ENCODE results near the gene NACC2. TPM values are rescaled to one million over a fixed set of nuclear protein-coding genes. Genes with fewer than 3 reads are reported as not detected.

NACC2 gene
- total and polyA plus RNA-seq, 9 donors, result 6.8 to 11.7 (median 9.3) TPM

DNA sequence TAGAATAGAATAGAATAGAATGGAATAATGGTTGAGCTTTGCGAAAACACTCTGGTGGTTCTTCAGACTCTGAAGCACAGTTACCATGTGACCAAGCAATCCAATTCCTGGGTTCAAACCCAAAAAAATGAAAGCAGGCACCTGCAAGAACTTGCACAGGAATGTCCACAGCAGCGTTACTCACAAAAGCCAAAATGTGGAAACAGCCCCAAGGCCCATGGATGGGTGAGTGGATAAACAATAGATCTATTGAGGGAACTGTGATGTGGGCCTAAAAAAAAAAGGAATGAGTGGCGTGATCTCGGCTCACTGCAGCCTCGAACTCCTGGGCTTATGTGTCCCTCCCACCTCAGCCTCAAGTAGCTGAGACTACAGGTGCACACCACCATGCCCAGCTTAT, 45.0 kb upstream of the NACC2 start:
- peaks cover 44% of the 10 kb centered on the region for H3K27me3 ChIP-seq (ENCODE audit: control insufficient read depth, insufficient read depth, low read length)
- no peak for DNase-seq
- WGBS (ENCODE audit: insufficient coverage), result 92% methylated on average over 2 of the region's 5 CpGs
- H3K27ac ChIP-seq (ENCODE audit: low read length), result no peak overlapping the region
- no peaks in the 10 kb centered on the region for H3K9me3 ChIP-seq (replicated peaks; ENCODE audit: control insufficient read depth, low read depth, low read length)
- H3K36me3 ChIP-seq (ENCODE audit: control insufficient read depth, insufficient read depth, low read length), result no peaks in the 10 kb centered on the region
- peaks cover 20% of the 10 kb centered on the region for H3K4me1 ChIP-seq (ENCODE audit: control insufficient read depth, insufficient read depth, low read length)
- H3K4me3 ChIP-seq (ENCODE audit: low read length), result no peak overlapping the region

DNA sequence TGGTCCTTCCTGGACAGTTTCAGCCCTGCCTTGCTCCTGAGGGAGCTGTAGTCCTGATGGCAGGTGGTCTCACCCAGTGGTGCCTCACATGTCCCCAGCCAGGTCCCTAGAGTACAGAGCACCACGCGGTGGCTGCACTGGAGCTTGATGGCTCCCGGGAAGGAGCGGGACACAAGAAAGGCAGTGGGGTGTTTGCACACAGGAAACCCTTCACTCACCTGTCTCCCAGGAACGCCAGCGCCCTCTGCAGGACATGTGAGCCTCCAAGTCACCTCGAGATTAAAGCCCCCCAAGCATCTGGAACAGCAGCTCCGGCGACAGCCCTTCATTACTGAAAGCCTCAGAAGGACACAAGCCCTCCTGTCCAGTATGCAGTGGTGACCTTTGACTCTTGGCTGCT, 43.5 kb upstream of the NACC2 start:
- Histone ChIP-seq H3K4me3 (ENCODE audit: low read length) (no peak overlapping the region), H3K27ac (ENCODE audit: low read length) (no peak overlapping the region), H3K4me1 (ENCODE audit: control insufficient read depth, insufficient read depth, low read length) (peaks cover 26% of the 10 kb centered on the region), H3K36me3 (ENCODE audit: control insufficient read depth, insufficient read depth, low read length) (no peaks in the 10 kb centered on the region), H3K9me3 (replicated peaks; ENCODE audit: control insufficient read depth, low read depth, low read length) (no peaks in the 10 kb centered on the region), H3K27me3 (ENCODE audit: control insufficient read depth, insufficient read depth, low read length) (peaks cover 56% of the 10 kb centered on the region)
- WGBS (ENCODE audit: insufficient coverage), result 9% methylated on average over 5 of the region's 9 CpGs
- no peak for DNase-seq

DNA sequence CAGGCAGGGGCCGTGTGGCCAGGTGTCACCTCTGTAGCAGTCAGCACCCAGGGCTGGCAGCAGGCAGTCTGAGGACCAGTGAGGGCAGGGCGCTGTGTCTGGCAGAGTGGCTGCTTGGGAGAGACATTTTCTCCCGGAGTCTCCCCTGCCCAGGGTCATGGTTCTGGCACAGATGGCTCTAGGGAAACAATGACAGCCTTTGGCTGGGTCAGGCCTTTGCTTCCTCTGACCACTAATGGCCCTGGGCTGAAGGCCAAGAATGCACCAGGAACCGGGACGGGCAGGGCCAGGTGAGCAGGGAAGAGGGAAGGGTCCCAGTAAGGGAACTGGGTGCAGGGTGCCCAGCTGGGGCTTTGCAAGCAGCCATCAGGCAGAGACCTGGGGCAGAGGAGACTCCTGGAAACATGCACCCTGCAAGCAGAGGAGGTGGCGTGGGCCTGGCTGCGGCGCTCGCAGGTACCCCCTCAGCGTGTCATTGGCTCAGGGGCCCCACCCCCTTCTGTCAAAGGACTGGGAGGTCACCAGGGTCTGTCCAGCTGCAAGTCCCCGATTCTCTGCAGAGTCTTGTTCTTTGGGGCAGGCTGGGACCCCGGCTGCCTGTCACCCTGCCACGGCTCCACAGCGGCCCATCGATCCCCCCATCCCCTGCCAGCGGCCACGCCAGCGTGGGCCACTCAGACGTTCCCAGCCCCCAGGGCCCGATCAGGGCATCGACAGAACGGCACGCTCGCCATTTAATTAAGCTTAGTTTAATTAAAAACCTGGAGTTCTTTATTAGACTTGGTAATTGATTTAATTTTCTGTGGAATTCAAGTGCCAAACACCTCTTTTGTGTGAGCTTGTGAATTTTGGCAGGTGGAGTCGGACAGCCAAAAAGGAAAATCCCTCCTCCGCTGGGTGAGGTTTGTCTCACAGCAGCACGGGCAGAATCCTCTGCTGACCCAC, 42.5 kb upstream of the NACC2 start:
- H3K36me3 ChIP-seq (ENCODE audit: control insufficient read depth, insufficient read depth, low read length), result no peaks in the 10 kb centered on the region
- no peak for DNase-seq
- H3K27ac ChIP-seq (ENCODE audit: low read length), result no peak overlapping the region
- H3K9me3 ChIP-seq (replicated peaks; ENCODE audit: control insufficient read depth, low read depth, low read length), result no peaks in the 10 kb centered on the region
- H3K4me1 ChIP-seq (ENCODE audit: control insufficient read depth, insufficient read depth, low read length), result peaks cover 20% of the 10 kb centered on the region
- WGBS (ENCODE audit: insufficient coverage), result 61% methylated on average over 19 of the region's 27 CpGs
- H3K27me3 ChIP-seq (ENCODE audit: control insufficient read depth, insufficient read depth, low read length), result peaks cover 54% of the 10 kb centered on the region
- no peak overlapping the region for H3K4me3 ChIP-seq (ENCODE audit: low read length)

DNA sequence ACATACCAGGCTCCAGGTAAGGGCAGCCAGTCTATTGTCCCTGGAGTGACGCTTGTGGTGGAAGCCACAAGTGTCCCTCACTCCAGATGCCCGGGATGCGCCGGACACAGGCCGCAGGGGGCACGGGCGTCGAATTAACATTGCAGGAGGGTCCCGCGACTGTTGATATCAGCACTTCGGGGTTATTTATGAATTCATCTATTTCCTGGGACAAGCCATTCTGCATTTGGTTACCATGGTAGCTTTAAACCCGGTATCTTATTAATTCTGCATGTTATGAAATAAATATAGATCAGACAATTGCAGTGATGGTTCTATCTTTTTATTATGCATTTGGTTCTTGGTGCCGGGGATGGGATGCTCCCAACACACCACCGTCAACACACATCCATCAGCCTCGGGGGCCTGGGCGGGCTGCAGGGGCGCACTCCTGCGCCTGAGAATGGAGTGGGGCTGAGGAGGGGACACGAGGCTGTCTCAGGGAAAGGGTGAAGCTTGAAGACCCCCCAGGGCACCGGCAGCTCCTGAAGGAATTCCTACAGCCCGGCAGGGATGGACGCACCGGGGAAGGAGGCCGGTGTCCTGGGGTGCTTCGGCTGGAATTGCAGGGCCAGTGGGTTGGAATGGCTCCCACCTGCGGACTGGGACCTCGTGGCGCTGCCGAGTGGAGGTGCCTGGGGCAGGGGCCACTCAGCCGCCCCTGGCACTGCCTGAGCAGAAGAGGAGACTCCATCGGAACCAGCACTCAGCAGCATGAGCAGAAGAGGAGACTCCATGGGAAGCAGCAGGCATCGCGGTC, 41.2 kb upstream of the NACC2 start:
- Histone ChIP-seq H3K9me3 (replicated peaks; ENCODE audit: control insufficient read depth, low read depth, low read length) (no peaks in the 10 kb centered on the region), H3K4me1 (ENCODE audit: control insufficient read depth, insufficient read depth, low read length) (peaks cover 17% of the 10 kb centered on the region), H3K36me3 (ENCODE audit: control insufficient read depth, insufficient read depth, low read length) (no peaks in the 10 kb centered on the region), H3K27me3 (ENCODE audit: control insufficient read depth, insufficient read depth, low read length) (peaks cover 66% of the 10 kb centered on the region), H3K4me3 (ENCODE audit: low read length) (no peak overlapping the region), H3K27ac (ENCODE audit: low read length) (no peak overlapping the region)
- DNase-seq, result no peak
- 76% methylated on average over 27 of the region's 33 CpGs for WGBS (ENCODE audit: insufficient coverage)

DNA sequence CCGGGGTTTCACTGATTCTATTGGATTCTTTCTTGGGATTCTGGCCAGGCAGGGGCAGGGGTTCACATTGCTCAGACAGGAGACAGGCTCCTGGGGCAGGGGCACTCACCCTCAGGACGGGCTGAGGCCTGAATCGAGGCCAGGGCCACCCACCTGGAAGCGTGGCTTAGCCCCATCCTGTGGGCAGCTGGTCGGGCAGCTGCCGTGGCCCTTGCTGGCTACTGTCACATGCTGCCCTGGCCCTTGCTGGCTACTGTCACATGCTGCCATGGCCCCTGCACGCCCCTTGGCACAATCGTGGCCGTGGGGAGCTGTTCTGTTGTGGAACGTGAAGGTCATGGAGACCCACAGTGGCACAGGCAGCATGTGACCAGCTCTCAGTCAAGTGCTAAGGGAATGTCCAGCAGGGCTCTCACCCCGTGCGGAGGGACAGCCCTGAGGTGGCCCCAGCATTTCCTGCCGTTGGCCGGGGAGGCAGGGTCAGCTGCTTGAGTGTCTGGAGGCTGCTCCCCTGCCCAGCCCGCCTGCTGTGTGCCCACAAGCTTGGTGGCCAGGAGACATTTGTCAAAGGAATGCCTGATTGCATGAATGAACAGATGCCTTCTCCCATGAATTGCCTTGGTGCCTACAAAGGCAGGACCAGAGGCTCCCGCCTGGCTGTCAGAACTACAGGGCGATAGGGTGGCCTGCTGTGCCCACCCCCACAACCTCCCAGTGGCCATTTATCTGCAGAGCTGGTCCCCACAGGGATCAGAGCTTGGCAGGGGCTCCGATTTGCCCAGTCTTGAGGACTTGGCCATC, 40.4 kb upstream of the NACC2 start:
- H3K27ac ChIP-seq (ENCODE audit: low read length), result no peak overlapping the region
- H3K36me3 ChIP-seq (ENCODE audit: control insufficient read depth, insufficient read depth, low read length), result no peaks in the 10 kb centered on the region
- no peak for DNase-seq
- WGBS (ENCODE audit: insufficient coverage), result 53% methylated on average over 18 of the region's 18 CpGs
- H3K27me3 ChIP-seq (ENCODE audit: control insufficient read depth, insufficient read depth, low read length), result peaks cover 73% of the 10 kb centered on the region
- H3K9me3 ChIP-seq (replicated peaks; ENCODE audit: control insufficient read depth, low read depth, low read length), result no peaks in the 10 kb centered on the region
- peaks cover 20% of the 10 kb centered on the region for H3K4me1 ChIP-seq (ENCODE audit: control insufficient read depth, insufficient read depth, low read length)
- H3K4me3 ChIP-seq (ENCODE audit: low read length), result no peak overlapping the region

DNA sequence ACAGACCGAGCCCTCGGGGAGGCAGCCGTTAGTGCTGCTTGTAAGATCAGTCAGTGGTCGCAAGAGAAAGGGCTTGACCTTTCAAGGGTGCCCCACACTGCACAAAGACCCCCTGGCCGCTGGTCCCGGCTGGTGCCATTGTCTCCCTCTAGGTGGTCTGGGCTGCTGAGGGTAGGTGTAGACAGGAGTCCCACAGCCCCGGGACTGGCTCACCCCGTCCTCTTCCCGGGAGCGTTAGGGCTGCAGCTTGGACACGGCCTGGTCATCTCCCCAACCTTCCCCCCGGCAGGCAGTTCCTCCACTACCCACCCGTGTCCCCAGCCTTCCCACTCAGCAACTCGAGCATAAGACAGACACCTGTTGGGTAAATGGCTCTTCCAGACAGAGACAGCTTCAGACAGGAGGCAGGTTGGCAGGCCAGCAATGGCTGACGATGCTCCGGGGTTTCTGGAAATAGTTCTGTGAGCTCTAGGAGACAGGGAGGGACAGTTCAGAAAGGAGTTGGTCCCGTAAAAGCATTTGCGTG, 38.9 kb upstream of the NACC2 start:
- H3K27me3 ChIP-seq (ENCODE audit: control insufficient read depth, insufficient read depth, low read length), result peaks cover 88% of the 10 kb centered on the region
- WGBS (ENCODE audit: insufficient coverage), result 14% methylated on average over 8 of the region's 18 CpGs
- no peak for DNase-seq
- no peak overlapping the region for H3K27ac ChIP-seq (ENCODE audit: low read length)
- H3K36me3 ChIP-seq (ENCODE audit: control insufficient read depth, insufficient read depth, low read length), result no peaks in the 10 kb centered on the region
- peaks cover 20% of the 10 kb centered on the region for H3K4me1 ChIP-seq (ENCODE audit: control insufficient read depth, insufficient read depth, low read length)
- no peaks in the 10 kb centered on the region for H3K9me3 ChIP-seq (replicated peaks; ENCODE audit: control insufficient read depth, low read depth, low read length)
- no peak overlapping the region for H3K4me3 ChIP-seq (ENCODE audit: low read length)

DNA sequence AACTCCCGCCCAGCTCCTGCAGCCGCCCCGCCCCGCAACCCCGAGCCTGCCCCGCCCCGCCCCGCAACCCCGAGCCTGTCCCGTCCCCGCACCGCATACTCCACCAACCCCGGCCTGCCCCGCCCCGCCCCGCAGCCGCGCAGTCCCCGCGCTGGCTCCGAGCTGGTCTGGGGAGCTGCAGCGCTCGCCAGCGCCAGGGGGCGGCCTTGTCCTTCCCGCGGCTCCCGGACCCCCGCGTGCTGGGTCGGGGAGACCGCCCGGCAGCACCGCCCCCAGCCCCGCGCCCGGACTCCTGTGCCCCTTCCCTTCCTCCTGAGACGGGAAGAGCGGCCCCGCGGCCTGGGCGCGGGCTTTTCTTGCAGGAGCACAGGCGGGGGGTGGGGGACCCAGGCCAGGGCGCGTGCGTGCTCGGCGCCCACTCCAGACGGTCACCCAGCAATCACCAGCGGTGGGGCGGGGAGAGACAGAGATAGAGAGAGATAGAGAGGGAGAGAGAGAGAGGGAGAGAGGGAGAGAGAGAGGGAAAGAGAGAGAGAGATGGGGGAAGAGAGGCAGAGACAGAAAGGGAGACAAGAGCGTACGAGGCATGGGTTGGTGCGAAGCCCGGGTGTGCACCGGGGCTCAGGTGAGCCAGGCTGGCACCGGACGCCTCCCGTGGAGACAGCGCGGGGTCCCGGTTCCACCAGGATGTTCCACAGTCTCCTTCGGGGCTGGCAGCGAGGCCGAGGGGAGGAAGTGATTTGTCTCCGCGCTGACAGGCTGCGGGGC, 38.3 kb upstream of the NACC2 start:
- Histone ChIP-seq H3K27ac (ENCODE audit: low read length) (no peak overlapping the region), H3K36me3 (ENCODE audit: control insufficient read depth, insufficient read depth, low read length) (no peaks in the 10 kb centered on the region), H3K4me3 (ENCODE audit: low read length) (peak overlapping the region; percentile 26), H3K27me3 (ENCODE audit: control insufficient read depth, insufficient read depth, low read length) (peaks cover 91% of the 10 kb centered on the region), H3K9me3 (replicated peaks; ENCODE audit: control insufficient read depth, low read depth, low read length) (no peaks in the 10 kb centered on the region), H3K4me1 (ENCODE audit: control insufficient read depth, insufficient read depth, low read length) (peaks cover 20% of the 10 kb centered on the region)
- DNase-seq, result peak; percentile 48
- 2% methylated on average over 55 of the region's 69 CpGs for WGBS (ENCODE audit: insufficient coverage)

DNA sequence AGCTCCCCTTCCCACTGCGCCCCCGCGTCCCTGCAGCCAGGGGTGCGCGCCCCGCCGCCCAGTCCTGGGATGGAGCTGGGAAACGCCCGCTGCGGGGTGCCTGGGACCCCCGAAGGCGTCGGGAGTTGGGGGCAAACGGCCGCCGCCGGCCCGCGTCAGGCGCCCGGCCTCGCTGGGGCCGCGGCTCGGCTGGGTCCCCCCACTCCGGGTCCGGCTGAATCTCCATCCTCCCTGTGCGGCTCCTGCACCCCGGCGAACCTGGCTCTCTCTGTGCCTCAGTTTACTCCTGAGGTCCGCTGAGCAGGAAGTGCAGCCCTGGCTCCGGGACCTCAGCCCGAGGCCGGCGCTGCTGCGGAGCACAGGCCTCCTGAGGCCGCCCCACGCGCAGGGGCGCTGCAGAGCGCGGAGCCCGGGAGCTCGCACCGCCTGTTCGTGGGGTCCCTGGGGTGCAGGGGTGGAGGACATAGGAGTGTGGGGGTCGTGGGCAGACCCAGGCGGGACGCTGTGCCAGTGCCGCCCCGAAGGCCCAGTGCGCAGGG, 37.5 kb upstream of the NACC2 start:
- Histone ChIP-seq H3K4me3 (ENCODE audit: low read length) (no peak overlapping the region), H3K27me3 (ENCODE audit: control insufficient read depth, insufficient read depth, low read length) (peaks cover 92% of the 10 kb centered on the region), H3K27ac (ENCODE audit: low read length) (no peak overlapping the region), H3K4me1 (ENCODE audit: control insufficient read depth, insufficient read depth, low read length) (peaks cover 20% of the 10 kb centered on the region), H3K9me3 (replicated peaks; ENCODE audit: control insufficient read depth, low read depth, low read length) (no peaks in the 10 kb centered on the region), H3K36me3 (ENCODE audit: control insufficient read depth, insufficient read depth, low read length) (no peaks in the 10 kb centered on the region)
- 4% methylated on average over 46 of the region's 52 CpGs for WGBS (ENCODE audit: insufficient coverage)
- no peak for DNase-seq
